Fibroblast of lung (primary cell): Measurements from ENCODE around the gene TNS2.

Source experiments
- CTCF ChIP-seq, 2 donors: IDR thresholded peaks in 1 of 2; conservative IDR thresholded peaks in 1 of 2; 1 replicate in 1 of 2; 2 replicates in 1 of 2; pipeline ENCODE4 v1.5.1; 2011 to 2012; ENCODE audit warnings: low read length in 2 of 2, control low read depth in 1 of 2, inconsistent platforms in 1 of 2, low read depth in 1 of 2, mild to moderate bottlenecking in 1 of 2
- EZH2 ChIP-seq: IDR thresholded peaks from 2 replicates; pipeline ENCODE4 v1.5.1; 2012; ENCODE audit warnings: low read length, control low read depth, mild to moderate bottlenecking; ENCODE audit errors: missing control alignments

- no peak for TF ChIP-seq CTCF (conservative IDR thresholded peaks at IDR 0.05 in 1 of 2, IDR thresholded peaks at IDR 0.05 in 1 of 2; ENCODE audit: low read depth in 1 of 2, low read length in 2 of 2)
- TF ChIP-seq EZH2, result no peak
Measured at GRCh38 chr12:53004178-53004577, 45.7 kb upstream of the TNS2 start.
